ENCODE data around the gene PIP4K2A. TPM values are rescaled to one million over a fixed set of nuclear protein-coding genes. Genes with fewer than 3 reads are reported as not detected.

Gene PIP4K2A
- total and polyA plus RNA-seq, 2 of the 13 experiments (the other 11 are each of a cell fraction or from before 2014, with no cell fraction given): 9.1 to 22.6 TPM

DNA sequence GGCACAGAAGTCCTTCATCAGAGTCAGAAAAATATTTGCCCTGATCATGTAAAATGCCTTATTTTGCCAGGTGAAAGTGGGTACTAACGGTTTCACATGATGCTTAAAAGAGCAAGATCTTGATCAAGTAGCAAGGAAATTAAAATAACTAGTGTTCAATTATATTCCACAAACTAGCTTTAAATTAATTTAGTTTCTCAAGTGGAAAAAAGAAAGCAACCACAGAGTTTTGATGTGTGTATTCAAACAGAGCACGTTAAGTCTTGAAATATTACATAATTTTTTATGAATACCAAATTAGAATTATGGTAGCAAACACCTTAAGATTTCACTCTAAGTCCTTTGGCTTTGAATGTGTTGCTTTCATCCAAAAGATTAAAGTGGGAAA is 47.3 kb downstream of the PIP4K2A start (continued):
- TF ChIP-seq ZNF788 (CRISPR knock-in tag; IDR thresholded peaks at IDR 0.05; ENCODE audit: borderline replicate concordance): no peak
- TF ChIP-seq, protein P1, sequence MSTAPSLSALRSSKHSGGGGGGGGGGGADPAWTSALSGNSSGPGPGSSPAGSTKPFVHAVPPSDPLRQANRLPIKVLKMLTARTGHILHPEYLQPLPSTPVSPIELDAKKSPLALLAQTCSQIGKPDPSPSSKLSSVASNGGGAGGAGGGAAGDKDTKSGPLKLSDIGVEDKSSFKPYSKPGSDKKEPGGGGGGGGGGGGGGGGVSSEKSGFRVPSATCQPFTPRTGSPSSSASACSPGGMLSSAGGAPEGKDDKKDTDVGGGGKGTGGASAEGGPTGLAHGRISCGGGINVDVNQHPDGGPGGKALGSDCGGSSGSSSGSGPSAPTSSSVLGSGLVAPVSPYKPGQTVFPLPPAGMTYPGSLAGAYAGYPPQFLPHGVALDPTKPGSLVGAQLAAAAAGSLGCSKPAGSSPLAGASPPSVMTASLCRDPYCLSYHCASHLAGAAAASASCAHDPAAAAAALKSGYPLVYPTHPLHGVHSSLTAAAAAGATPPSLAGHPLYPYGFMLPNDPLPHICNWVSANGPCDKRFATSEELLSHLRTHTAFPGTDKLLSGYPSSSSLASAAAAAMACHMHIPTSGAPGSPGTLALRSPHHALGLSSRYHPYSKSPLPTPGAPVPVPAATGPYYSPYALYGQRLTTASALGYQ (CRISPR knock-in tag; IDR thresholded peaks at IDR 0.05): no peak

DNA sequence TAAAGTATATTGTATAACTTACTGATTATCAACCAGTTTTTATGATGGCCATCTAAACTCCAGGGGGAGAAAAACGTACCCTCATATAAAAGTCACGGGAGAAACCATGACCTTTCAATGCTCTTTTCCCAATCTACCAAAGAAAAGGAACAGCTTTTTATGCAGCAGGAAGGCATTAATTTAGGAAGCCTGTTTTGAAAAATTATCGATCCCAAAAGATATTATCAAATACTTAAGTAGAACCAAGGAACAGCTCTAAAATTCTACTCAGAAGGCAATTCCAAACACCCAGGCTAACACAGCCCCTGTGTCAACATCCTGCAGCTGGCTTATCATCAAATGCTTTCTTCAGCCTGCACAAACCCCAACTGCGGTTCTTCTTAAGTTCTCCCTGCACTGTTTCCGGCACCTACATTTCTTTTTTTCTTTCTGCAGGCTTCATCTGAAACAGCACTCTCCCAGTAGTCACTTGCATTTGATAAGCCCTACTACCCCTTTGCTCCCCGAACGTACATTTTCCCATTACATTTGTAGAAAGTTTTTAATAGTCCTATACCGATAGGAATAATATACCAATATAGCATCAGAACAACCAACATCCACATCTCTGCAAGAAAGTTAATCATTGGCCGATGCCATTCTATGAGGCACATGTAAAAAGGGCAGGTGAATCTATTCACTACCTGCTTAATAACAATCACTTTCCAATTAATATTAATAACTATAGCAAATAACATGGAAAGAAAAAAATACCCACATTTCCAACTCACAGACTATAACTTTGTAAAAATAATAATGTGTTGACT is 47.9 kb downstream of the PIP4K2A start:
- Histone ChIP-seq H4K20me1 (ENCODE audit: insufficient read depth, low read length) (0 out of 2 replicates have a peak, but pooled peaks cover 4% of the 10 kb centered on the region), H3K27ac (ENCODE audit: extremely low read length, insufficient read depth, low read length) (no peak overlapping the region), H3K4me3 (replicated peaks in 1 of 3; ENCODE audit: insufficient read depth in 1 of 3, low read depth in 2 of 3, low read length in 3 of 3) (peak overlapping the region in 2 of 3 experiments; percentile 16 to 20; a peak in 2 of 6 replicates), H3K4me2 (ENCODE audit: low read depth, low read length) (peak overlapping the region; percentile 53), H3K36me3 (replicated peaks in 1 of 2; ENCODE audit: control insufficient read depth in 1 of 2, insufficient read depth in 2 of 2, low read length in 2 of 2) (no peaks in the 10 kb centered on the region), H2AFZ (ENCODE audit: low read length) (no peak overlapping the region), H3K9me3 (ENCODE audit: low read length) (no peaks in the 10 kb centered on the region), H3K27me3 (ENCODE audit: control insufficient read depth in 1 of 2, insufficient read depth in 2 of 2, low read length in 2 of 2) (no peaks in the 10 kb centered on the region), H3K79me2 (ENCODE audit: insufficient read depth, low read length) (peaks cover 43% of the 10 kb centered on the region), H3K4me1 (ENCODE audit: insufficient read depth, low read length) (peaks cover 58% of the 10 kb centered on the region), H3K9ac (ENCODE audit: insufficient read depth, low read depth, low read length) (no peak overlapping the region)
- FAIRE-seq (peak; percentile 23), ATAC-seq (peak; percentile 56), DNase-seq (ENCODE audit: low spot score) (peak; percentile 18)
- 47% methylated on average over 9 of the region's 9 CpGs for WGBS (ENCODE audit: low lambda C conversion rate)
- ChIA-PET POLR2A (no interaction called here), CTCF (ENCODE audit: low intra/inter-chr PET ratio, low total read pairs) (no interaction called here)
- no TSS peak for BruUV-seq (replicated peaks)
- in situ Hi-C loops (cut with HindIII; ENCODE audit: extremely low pct_ligation_motif_present, low pct_unique_long_range_greater_than_20kb): no loop called here
- intact Hi-C loops (cut with micrococcal nuclease; ENCODE audit: unreplicated experiment): loop anchor here (10.0 kb wide), 1 partner anchor 48 kb away; the partner anchor contains the start of gene PIP4K2A
- TF ChIP-seq ETV5 (CRISPR knock-in tag; IDR thresholded peaks at IDR 0.05; ENCODE audit: borderline replicate concordance) (peak; percentile 32; the same call in 1 of the 2 replicates), ARID5B (CRISPR knock-in tag; IDR thresholded peaks at IDR 0.05) (peak; percentile 41; the same call in 1 of the 2 replicates), TCF7 (IDR thresholded peaks at IDR 0.05; ENCODE audit: low read depth) (peak; percentile 60), FOXA1 (IDR thresholded peaks at IDR 0.05) (no peak), FOXA1 (CRISPR knock-in tag; IDR thresholded peaks at IDR 0.05) (peak; percentile 51; the same call in 1 of the 2 replicates), RCOR2 (CRISPR knock-in tag; IDR thresholded peaks at IDR 0.05) (no peak), NCOA2 (CRISPR knock-in tag; IDR thresholded peaks at IDR 0.05) (0 out of 2 replicates have a peak, but pooled peaks have one; percentile 32)
